ENCODE measurements around the gene ALKBH6. TPM values are rescaled to one million over a fixed set of nuclear protein-coding genes. Genes with fewer than 3 reads are reported as not detected.

ALKBH6 gene
- total and polyA plus RNA-seq, 2 of the 8 experiments (the other 6 are each of a cell fraction or from before 2014, with no cell fraction given), result 19.2 to 33.3 TPM

DNA sequence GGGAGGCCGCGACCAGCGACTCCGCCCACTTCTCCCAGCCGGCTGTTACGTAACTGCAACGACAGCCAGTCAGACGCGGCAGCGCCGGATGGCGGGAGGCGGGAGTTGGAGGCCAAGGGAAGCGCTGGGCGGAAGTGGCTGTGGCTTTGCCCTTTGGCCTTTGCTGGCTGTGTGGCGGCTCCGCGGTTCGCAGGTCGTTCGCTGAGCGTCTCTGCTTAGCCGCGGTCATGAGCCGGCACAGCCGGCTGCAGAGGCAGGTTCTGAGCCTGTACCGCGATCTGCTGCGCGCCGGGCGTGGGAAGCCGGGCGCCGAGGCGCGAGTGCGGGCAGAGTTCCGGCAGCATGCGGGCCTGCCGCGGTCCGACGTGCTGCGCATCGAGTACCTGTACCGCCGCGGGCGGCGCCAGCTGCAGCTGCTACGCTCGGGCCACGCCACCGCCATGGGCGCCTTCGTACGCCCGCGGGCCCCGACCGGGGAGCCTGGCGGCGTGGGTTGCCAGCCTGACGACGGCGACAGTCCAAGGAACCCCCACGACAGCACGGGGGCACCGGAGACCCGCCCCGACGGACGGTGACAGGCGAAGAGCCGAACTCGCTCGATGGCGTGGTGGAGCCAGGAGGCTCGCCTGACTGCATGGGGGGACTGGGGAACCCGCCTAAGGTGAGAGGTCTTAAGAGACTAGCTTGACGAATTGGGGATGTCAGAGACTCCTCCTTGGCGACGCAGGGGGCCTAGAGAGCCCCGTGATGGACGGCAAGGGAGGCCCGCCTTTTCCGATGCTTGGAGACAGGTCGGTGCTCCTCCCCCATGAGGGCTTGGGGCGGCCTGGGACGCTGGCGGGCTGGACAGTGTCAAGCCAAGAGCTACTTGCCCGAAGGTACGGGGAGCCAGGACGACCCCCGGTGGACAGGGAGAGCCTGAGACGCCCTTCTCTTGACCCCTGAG, 18.7 kb downstream of the ALKBH6 start, which contains the start of gene SDHAF1 (continued):
- TF ChIP-seq SIN3A (conservative IDR thresholded peaks at IDR 0.05 in 1 of 2, IDR thresholded peaks at IDR 0.05 in 1 of 2; ENCODE audit: low read depth in 1 of 2, low read length in 2 of 2) (peak; percentile 3 to 72; a peak in 1 of 4 replicates), FOSL1 (IDR thresholded peaks at IDR 0.05; ENCODE audit: insufficient read depth, low read depth, low read length) (no peak), CTCF (IDR thresholded peaks at IDR 0.05; ENCODE audit: control extremely low read depth in 1 of 3, insufficient read depth in 1 of 3, low read depth in 1 of 3, low read length in 3 of 3) (no peak), CREB1 (IDR thresholded peaks at IDR 0.05) (peak; percentile 88), SP1 (IDR thresholded peaks at IDR 0.05; ENCODE audit: low read depth, low read length) (peak; percentile 51; the same call in 1 of the 2 replicates), GABPA (IDR thresholded peaks at IDR 0.05; ENCODE audit: borderline replicate concordance, insufficient read depth, low read length) (no peak; the same call in 1 of the 2 replicates), POLR2AphosphoS5 (IDR thresholded peaks at IDR 0.05; ENCODE audit: low read depth, low read length) (no peak), HDAC2 (IDR thresholded peaks at IDR 0.05; ENCODE audit: borderline replicate concordance in 1 of 2, low read depth in 2 of 2, low read length in 2 of 2) (peak in 1 of 2 experiments; percentile 58; a peak in 1 of 4 replicates), KDM1A (IDR thresholded peaks at IDR 0.05; ENCODE audit: borderline replicate concordance, low read length) (no peak), NANOG (IDR thresholded peaks at IDR 0.05; ENCODE audit: insufficient read depth, low read depth, low read length, poor library complexity, severe bottlenecking) (peak; percentile 11), PHF8 (conservative IDR thresholded peaks at IDR 0.05; ENCODE audit: low read depth, low read length) (peak; percentile 61), SIRT6 (IDR thresholded peaks at IDR 0.05; ENCODE audit: low read length) (no peak), RBBP5 (IDR thresholded peaks at IDR 0.05; ENCODE audit: borderline replicate concordance, low read depth, low read length) (peak; percentile 51; the same call in 1 of the 2 replicates), TAF1 (IDR thresholded peaks at IDR 0.05; ENCODE audit: low read depth, low read length) (0 out of 2 replicates have a peak, but pooled peaks have one; percentile 51), CHD2 (IDR thresholded peaks at IDR 0.05; ENCODE audit: low read length) (0 out of 2 replicates have a peak, but pooled peaks have one; percentile 45), MAFK (IDR thresholded peaks at IDR 0.05; ENCODE audit: low read depth, low read length) (no peak), USF2 (IDR thresholded peaks at IDR 0.05; ENCODE audit: low read length) (no peak), NRF1 (IDR thresholded peaks at IDR 0.05; ENCODE audit: low read depth, low read length) (no peak)
